Panc1 (cell line): Measurements from ENCODE around the gene RALGPS1. TPM values are rescaled to one million over a fixed set of nuclear protein-coding genes. Genes with fewer than 3 reads are reported as not detected.

ENCODE experiments used
- ATAC-seq: fragments of 200-7000 bp; cut with Tn5 transposase; 2 replicates; pipeline ENCODE4 v1.9.1; 2020; ENCODE audit warnings: mild to moderate bottlenecking, moderate library complexity
- BruUV-seq: library from RNA; stranded (reverse); fragments of 400-500 nt; replicated peaks from 2 replicates; lab custom pipeline; 2021; lab: Mats Ljungman, UMichigan
- CTCF ChIA-PET: fragments of 300-600 bp; sonication (Branson Sonifier 250); formaldehyde crosslinking; loops from one replicate; lab custom pipeline; 2022; ENCODE audit warnings: antibody characterized with exemption; lab: Charles Lee
- POLR2A ChIA-PET: fragments of 300-600 bp; sonication (Branson Sonifier 250); formaldehyde crosslinking; loops from one replicate; lab custom pipeline; 2022; ENCODE audit warnings: antibody characterized with exemption; lab: Charles Lee
- DNase-seq: peaks from one replicate; pipeline ENCODE4 v3.0.0-alpha.2; 2010; ENCODE audit warnings: low read depth, low spot score
- H3K27ac ChIP-seq: 2 replicates; pipeline ENCODE4 v1.5.1; 2011; ENCODE audit warnings: mild to moderate bottlenecking, low read length, inconsistent platforms
- H3K27me3 ChIP-seq: fragments of 200-500 bp; sonication (Bioruptor generic); 2 replicates; pipeline ENCODE4 v1.6.0; 2014; ENCODE audit warnings: low read length, inconsistent platforms; ENCODE audit not compliant: control insufficient read depth, insufficient read depth
- H3K36me3 ChIP-seq: fragments of 200-500 bp; sonication (Bioruptor generic); 2 replicates; pipeline ENCODE4 v1.5.1; 2014; ENCODE audit warnings: inconsistent platforms, mild to moderate bottlenecking, low read length, moderate library complexity; ENCODE audit not compliant: control insufficient read depth, insufficient read depth
- H3K4me1 ChIP-seq: 2 replicates; pipeline ENCODE4 v1.5.1; 2011; ENCODE audit warnings: inconsistent platforms, mild to moderate bottlenecking, low read length, moderate library complexity; ENCODE audit not compliant: control insufficient read depth, insufficient read depth
- H3K4me3 ChIP-seq, 2 experiments: 2 replicates each; pipeline ENCODE4 v1.5.1; 2011 to 2012; ENCODE audit warnings: low read depth in 2 of 2, low read length in 2 of 2, mild to moderate bottlenecking in 2 of 2, inconsistent platforms in 1 of 2, moderate library complexity in 1 of 2
- H3K9me3 ChIP-seq: fragments of 200-500 bp; sonication (Bioruptor generic); 2 replicates; pipeline ENCODE4 v1.5.1; 2014; ENCODE audit warnings: low read depth, mild to moderate bottlenecking, inconsistent platforms, low read length, moderate library complexity; ENCODE audit not compliant: control insufficient read depth, insufficient read depth
- POLR2AphosphoS5 ChIP-seq: IDR thresholded peaks from 2 replicates; pipeline ENCODE4 v1.6.1; 2012; ENCODE audit warnings: mild to moderate bottlenecking, low read depth, low read length, moderate library complexity
- SIN3A ChIP-seq: IDR thresholded peaks from 2 replicates; pipeline ENCODE4 v1.6.1; 2012; ENCODE audit warnings: low read depth, mild to moderate bottlenecking, low read length, moderate library complexity, borderline replicate concordance; ENCODE audit not compliant: insufficient read depth
- TCF7L2 ChIP-seq: IDR thresholded peaks from 2 replicates; pipeline ENCODE4 v1.6.1; 2011; ENCODE audit warnings: mild to moderate bottlenecking, low read depth, low read length, inconsistent platforms
- in situ Hi-C: cut with HindIII; loops from 2 replicates; pipeline ENCODE4 v1.10.0; 2016; ENCODE audit warnings: low sequenced_read_pairs, low pct_unique_long_range_greater_than_20kb
- intact Hi-C: fragments of 100-400 bp; cut with micrococcal nuclease; formaldehyde crosslinking; loops from one replicate; pipeline ENCODE4 v1.10.0; 2022; ENCODE audit not compliant: unreplicated experiment
- total RNA-seq: library from RNA; stranded (reverse); gene quantifications from one replicate; pipeline ENCODE4 v1.2.1, GENCODE V29; 2021; ENCODE audit not compliant: unreplicated experiment
- TF ChIP-seq, protein P1 (sequence below), 2 experiments: IDR thresholded peaks; 2 replicates each; pipeline ENCODE4 v1.6.1; 2011 to 2012; ENCODE audit warnings: low read depth in 2 of 2, control low read depth in 1 of 2, low read length in 1 of 2, mild to moderate bottlenecking in 1 of 2, moderate library complexity in 1 of 2; ENCODE audit not compliant: insufficient read depth in 1 of 2
- TF ChIP-seq, protein P2 (sequence below): fragments of 450-650 bp; IDR thresholded peaks from 2 replicates; pipeline ENCODE4 v1.5.1; 2017; ENCODE audit warnings: mild to moderate bottlenecking

RALGPS1 gene
- total RNA-seq, 1 experiment from 2014 or later = 7.2 TPM

- Histone ChIP-seq H3K9me3 (no peaks in the 10 kb centered on the region), H3K4me1 (no peaks in the 10 kb centered on the region), H3K27me3 (no peaks in the 10 kb centered on the region), H3K4me3 (no peak overlapping the region), H3K27ac (no peak overlapping the region), H3K36me3 (no peaks in the 10 kb centered on the region)
- in situ Hi-C loops = no loop called here
- ATAC-seq = no peak
- no peak for DNase-seq
- CTCF ChIA-PET = no interaction called here
- POLR2A ChIA-PET = no interaction called here
- no TSS peak for BruUV-seq
- TF ChIP-seq, protein P1, sequence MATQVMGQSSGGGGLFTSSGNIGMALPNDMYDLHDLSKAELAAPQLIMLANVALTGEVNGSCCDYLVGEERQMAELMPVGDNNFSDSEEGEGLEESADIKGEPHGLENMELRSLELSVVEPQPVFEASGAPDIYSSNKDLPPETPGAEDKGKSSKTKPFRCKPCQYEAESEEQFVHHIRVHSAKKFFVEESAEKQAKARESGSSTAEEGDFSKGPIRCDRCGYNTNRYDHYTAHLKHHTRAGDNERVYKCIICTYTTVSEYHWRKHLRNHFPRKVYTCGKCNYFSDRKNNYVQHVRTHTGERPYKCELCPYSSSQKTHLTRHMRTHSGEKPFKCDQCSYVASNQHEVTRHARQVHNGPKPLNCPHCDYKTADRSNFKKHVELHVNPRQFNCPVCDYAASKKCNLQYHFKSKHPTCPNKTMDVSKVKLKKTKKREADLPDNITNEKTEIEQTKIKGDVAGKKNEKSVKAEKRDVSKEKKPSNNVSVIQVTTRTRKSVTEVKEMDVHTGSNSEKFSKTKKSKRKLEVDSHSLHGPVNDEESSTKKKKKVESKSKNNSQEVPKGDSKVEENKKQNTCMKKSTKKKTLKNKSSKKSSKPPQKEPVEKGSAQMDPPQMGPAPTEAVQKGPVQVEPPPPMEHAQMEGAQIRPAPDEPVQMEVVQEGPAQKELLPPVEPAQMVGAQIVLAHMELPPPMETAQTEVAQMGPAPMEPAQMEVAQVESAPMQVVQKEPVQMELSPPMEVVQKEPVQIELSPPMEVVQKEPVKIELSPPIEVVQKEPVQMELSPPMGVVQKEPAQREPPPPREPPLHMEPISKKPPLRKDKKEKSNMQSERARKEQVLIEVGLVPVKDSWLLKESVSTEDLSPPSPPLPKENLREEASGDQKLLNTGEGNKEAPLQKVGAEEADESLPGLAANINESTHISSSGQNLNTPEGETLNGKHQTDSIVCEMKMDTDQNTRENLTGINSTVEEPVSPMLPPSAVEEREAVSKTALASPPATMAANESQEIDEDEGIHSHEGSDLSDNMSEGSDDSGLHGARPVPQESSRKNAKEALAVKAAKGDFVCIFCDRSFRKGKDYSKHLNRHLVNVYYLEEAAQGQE (IDR thresholded peaks at IDR 0.05; ENCODE audit: insufficient read depth in 1 of 2, low read depth in 2 of 2, low read length in 1 of 2) = no peak
- TF ChIP-seq TCF7L2 = no peak
- intact Hi-C loops = no loop called here
These were observed 23.7 kb downstream of the RALGPS1 start for GRCh38 chr9:126938327-126938726.

- Histone ChIP-seq H3K4me1 (no peaks in the 10 kb centered on the region), H3K27me3 (no peaks in the 10 kb centered on the region), H3K4me3 (no peak overlapping the region), H3K36me3 (no peaks in the 10 kb centered on the region), H3K27ac (no peak overlapping the region), H3K9me3 (no peaks in the 10 kb centered on the region)
- CTCF ChIA-PET = interaction anchor here (0.6 kb wide), 1 partner anchor 47 kb away, joined by 3 read pairs; no protein-coding TSS in a partner anchor
- intact Hi-C loops = loop anchor here (2.0 kb wide), 1 partner anchor 259 kb away; no protein-coding TSS in a partner anchor
- ATAC-seq = no peak
- POLR2A ChIA-PET = no interaction called here
- in situ Hi-C loops = no loop called here
- DNase-seq = no peak
- no TSS peak for BruUV-seq
- TF ChIP-seq TCF7L2 = no peak
- TF ChIP-seq, protein P1 (IDR thresholded peaks at IDR 0.05; ENCODE audit: insufficient read depth in 1 of 2, low read depth in 2 of 2, low read length in 1 of 2) = no peak
- TF ChIP-seq SIN3A = no peak
- TF ChIP-seq, protein P2, sequence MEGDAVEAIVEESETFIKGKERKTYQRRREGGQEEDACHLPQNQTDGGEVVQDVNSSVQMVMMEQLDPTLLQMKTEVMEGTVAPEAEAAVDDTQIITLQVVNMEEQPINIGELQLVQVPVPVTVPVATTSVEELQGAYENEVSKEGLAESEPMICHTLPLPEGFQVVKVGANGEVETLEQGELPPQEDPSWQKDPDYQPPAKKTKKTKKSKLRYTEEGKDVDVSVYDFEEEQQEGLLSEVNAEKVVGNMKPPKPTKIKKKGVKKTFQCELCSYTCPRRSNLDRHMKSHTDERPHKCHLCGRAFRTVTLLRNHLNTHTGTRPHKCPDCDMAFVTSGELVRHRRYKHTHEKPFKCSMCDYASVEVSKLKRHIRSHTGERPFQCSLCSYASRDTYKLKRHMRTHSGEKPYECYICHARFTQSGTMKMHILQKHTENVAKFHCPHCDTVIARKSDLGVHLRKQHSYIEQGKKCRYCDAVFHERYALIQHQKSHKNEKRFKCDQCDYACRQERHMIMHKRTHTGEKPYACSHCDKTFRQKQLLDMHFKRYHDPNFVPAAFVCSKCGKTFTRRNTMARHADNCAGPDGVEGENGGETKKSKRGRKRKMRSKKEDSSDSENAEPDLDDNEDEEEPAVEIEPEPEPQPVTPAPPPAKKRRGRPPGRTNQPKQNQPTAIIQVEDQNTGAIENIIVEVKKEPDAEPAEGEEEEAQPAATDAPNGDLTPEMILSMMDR = no peak
- no peak for TF ChIP-seq POLR2AphosphoS5
These were observed 25.2 kb downstream of the RALGPS1 start for GRCh38 chr9:126939821-126940221.
